Measurements from ENCODE around the gene AGA.

The AGA gene

GRCh38 chr4:177441803-177442622, at the start of gene AGA:
TSS of gene AGA (minus strand) at chr4:177442437. CDS start at chr4:177442375, 62 bp downstream.
- DNase-seq = peak; percentile 93

- no peak for DNase-seq
Observed at GRCh38 chr4:177492022-177492421, 49.8 kb upstream of the AGA start.

- DNase-seq = no peak
Observed at GRCh38 chr4:177490769-177491168, 48.5 kb upstream of the AGA start.

GRCh38 chr4:177489471-177490246, 47.4 kb upstream of the AGA start:
- DNase-seq = no peak

GRCh38 chr4:177487977-177488376, 45.7 kb upstream of the AGA start:
- DNase-seq = no peak

GRCh38 chr4:177485528-177485927, 43.3 kb upstream of the AGA start:
- DNase-seq = no peak

GRCh38 chr4:177484613-177485021, 42.4 kb upstream of the AGA start:
- DNase-seq = no peak

GRCh38 chr4:177483760-177484159, 41.5 kb upstream of the AGA start:
- DNase-seq = no peak

GRCh38 chr4:177483271-177483670, 41.0 kb upstream of the AGA start:
- DNase-seq = no peak

- DNase-seq = no peak
Observed at GRCh38 chr4:177482367-177482766, 40.1 kb upstream of the AGA start.

- no peak for DNase-seq
Observed at GRCh38 chr4:177480795-177481194, 38.6 kb upstream of the AGA start.

GRCh38 chr4:177479063-177479462, 36.8 kb upstream of the AGA start:
- DNase-seq = no peak

- DNase-seq = no peak
Observed at GRCh38 chr4:177478496-177478895, 36.3 kb upstream of the AGA start.

GRCh38 chr4:177473991-177474390, 31.8 kb upstream of the AGA start:
- DNase-seq = no peak

GRCh38 chr4:177464026-177464425, 21.8 kb upstream of the AGA start:
- DNase-seq = no peak

- no peak for DNase-seq
Observed at GRCh38 chr4:177461606-177462005, 19.4 kb upstream of the AGA start.

GRCh38 chr4:177460460-177460859, 18.2 kb upstream of the AGA start:
- DNase-seq = no peak

- no peak for DNase-seq
Observed at GRCh38 chr4:177455561-177455970, 13.3 kb upstream of the AGA start.

GRCh38 chr4:177453116-177453515, 10.9 kb upstream of the AGA start:
- DNase-seq = no peak

- no peak for DNase-seq
Observed at GRCh38 chr4:177451108-177451500, 8.9 kb upstream of the AGA start.

GRCh38 chr4:177450426-177451107, 8.3 kb upstream of the AGA start:
- DNase-seq = no peak

- DNase-seq = no peak
Observed at GRCh38 chr4:177448850-177449249, 6.6 kb upstream of the AGA start.

GRCh38 chr4:177447417-177448004, 5.3 kb upstream of the AGA start:
- no peak for DNase-seq
